Measurements from ENCODE around the gene ELOVL2.

The ELOVL2 gene

GRCh38 chr6:11058406-11058805 is 14.3 kb upstream of the ELOVL2 start:
- no peak for DNase-seq (ENCODE audit: low read depth, low spot score)

DNA sequence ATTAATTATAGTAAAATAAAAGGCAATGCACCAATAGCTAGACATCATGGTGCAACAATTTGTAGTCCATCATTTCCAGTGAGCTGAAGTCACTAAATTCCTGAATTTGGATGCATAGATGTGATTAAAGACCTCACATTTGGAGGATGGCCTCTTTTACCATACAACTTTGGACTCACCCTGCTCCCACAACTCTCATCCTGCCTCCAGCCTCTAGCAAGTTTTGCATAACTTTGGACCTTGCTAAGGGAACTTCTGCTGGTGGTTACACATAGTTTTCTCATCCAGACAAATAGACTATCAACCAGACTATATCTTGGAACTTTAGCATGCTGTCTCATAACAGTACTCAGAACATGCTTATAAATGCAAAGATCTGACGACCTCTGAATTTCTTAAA is 12.8 kb upstream of the ELOVL2 start:
- DNase-seq (ENCODE audit: low read depth, low spot score): no peak

GRCh38 chr6:11055127-11055627 is 11.1 kb upstream of the ELOVL2 start:
- no peak for DNase-seq (ENCODE audit: low read depth, low spot score)

DNA sequence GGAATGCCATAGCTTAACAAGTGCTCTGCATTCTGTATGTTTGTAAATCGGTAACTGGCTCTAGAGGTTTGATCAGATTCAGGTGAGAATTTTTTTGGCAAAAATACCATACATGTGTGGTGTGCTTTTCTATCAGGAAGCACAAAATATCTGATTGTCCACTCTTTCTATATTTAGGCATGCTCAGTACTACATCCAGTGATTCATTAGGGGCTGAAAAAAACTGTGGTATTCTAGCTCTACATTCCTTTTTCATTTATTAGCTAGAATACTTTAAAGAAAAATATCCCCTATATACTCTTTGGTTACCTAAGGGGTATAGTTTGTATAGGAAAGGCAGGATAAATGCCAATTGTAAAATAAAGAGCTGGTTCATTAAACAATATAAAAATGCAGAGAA is 10.6 kb upstream of the ELOVL2 start:
- no peak for DNase-seq (ENCODE audit: low read depth, low spot score)

- DNase-seq (ENCODE audit: low read depth, low spot score): no peak
Measured at GRCh38 chr6:11053307-11053706, 9.2 kb upstream of the ELOVL2 start.

GRCh38 chr6:11050731-11051130 is 6.6 kb upstream of the ELOVL2 start:
- no peak for DNase-seq (ENCODE audit: low read depth, low spot score)

GRCh38 chr6:11044712-11045167 is 635 bp upstream of the ELOVL2 start:
- no peak for DNase-seq (ENCODE audit: low read depth, low spot score)

DNA sequence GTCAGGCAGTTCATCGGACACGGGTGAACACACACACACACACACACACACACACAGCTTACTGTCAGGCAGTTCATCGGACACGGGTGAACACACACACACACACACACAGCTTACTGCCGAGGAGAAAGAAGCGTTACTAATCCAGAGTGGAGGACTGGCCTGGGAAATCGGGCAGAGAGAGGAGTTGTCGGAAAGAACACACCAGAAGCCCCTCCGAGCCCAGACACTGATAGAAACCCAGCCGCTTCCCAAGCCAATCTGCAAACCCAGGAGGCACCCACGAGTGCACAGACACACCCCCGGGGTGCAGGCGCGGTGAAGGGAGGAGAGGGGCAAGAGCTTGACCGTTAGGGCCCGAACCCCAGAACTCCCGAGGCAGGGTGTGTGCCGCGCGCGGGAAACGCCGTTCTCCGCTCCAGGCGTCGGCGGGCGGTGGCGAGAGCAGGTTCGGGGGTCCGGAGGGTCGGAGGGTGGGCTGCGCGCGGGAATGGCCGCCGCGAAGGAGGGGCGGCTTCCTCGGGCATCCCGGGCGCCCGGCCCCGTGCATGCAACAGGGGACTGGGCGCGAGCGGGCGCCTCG is 636 bp downstream of the ELOVL2 start:
- DNase-seq (ENCODE audit: low read depth, low spot score): no peak

- no peak for DNase-seq (ENCODE audit: low read depth, low spot score)
Measured at GRCh38 chr6:11042750-11043377, 1.2 kb downstream of the ELOVL2 start.

DNA sequence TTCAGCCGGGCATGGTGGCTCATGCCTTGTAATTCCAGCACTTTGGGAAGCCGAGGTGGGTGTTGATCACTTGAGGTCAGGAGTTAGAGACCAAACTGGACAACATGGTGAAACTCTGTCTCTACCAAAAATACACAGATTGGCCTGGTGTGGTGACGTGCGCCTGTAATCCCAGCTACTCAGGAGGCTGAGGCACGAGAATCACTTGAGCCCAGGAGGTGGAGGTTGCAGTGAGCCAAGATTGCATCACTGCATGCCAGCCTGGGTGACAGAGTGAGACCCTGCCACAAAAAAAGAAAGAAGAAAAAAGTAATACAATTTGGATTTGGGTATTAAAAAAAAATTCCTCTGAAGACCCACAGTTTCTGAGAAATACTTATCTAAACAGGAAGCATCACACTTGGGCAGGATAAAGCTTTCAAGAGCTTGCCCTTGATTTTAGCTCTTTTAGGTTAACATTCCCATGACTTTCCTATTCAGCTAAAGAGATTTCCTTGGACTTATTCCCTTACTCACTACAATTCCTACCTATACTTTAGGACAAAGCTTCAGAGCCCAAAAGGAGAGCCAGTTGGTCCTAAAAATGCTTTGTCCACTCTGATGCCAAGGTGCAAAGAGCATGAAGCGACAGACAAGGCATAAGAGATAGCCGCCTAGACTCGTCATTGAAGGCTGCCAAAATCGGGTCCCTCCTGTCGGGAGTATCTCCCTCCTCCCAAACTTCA is 1.9 kb downstream of the ELOVL2 start:
- DNase-seq (ENCODE audit: low read depth, low spot score): no peak

- no peak for DNase-seq (ENCODE audit: low read depth, low spot score)
Measured at GRCh38 chr6:11040134-11040533, 4.0 kb downstream of the ELOVL2 start.

DNA sequence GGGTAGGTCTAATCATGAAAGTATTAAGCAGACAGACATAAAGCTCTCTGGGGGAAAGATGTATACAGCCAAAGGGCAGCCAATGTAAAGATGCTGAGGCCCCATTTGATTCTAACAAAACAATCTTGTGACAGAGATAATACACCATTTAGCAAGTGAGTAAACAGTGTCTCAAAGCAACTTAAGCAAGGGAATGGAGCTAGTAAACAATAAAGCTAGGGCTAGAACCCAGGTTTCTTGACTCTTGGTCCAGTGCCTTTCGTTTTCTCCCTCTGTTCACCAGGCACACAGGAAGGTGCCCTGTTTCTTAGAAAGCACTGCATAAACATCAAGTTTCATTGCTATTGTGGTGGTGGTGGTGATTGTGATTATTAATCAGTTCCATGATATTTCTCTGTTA is 5.1 kb downstream of the ELOVL2 start:
- no peak for DNase-seq (ENCODE audit: low read depth, low spot score)

GRCh38 chr6:11036977-11037430 is 7.1 kb downstream of the ELOVL2 start:
- no peak for DNase-seq (ENCODE audit: low read depth, low spot score)

GRCh38 chr6:11036351-11036740 is 7.8 kb downstream of the ELOVL2 start:
- no peak for DNase-seq (ENCODE audit: low read depth, low spot score)

DNA sequence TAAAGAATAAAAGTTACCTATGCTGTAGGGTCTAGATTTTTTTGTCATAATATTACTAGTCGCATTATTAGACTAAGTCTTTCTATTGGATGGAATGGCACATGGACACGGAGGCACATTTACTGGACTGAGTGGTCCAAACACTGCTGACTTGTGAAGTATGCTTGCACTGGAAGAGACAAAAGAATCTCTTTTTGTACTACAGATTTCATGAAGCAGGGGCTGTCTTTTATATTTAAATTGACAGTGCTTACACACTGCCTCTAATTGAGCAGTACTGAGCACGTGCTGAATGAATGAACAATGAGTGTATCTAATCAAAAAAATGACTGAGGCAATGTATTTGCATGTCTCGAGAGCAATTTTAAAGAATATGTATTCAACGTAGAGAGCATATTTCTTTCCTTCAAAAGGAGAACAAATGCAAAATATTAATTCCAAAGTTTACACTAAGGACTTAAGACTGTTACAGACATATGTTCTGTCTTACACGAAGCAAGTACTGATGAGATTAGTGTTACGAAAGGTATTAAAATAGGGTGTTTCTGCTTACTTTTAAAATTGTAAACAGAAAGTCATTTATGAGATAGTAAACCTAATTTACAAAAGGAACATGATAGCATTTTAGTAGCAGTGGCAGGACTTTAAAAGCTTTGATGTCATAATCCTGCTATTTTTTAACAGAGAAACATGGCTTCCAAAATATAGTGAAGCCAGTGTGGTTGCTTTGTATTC is 8.3 kb downstream of the ELOVL2 start:
- DNase-seq (ENCODE audit: low read depth, low spot score): no peak

DNA sequence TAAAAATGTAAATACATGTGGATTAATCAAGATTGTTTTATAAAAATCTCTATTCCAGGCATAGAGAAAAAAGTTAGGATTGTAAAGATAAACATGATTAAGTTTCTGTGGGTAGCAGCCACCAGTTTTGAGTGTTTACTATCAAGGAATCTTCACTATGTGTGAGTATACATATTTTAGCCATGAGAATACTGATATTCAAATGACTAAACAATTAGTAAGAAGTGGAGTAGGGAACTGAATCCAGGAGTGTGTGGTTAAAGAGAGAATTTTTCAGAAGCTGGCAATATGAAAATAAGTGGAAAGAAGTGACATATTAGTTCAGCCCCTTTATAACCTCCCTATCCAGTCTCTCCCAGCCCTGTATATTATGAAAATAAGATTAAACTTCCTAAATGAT is 10.3 kb downstream of the ELOVL2 start:
- DNase-seq (ENCODE audit: low read depth, low spot score): no peak

GRCh38 chr6:11030904-11031303 is 13.2 kb downstream of the ELOVL2 start:
- DNase-seq (ENCODE audit: low read depth, low spot score): no peak

DNA sequence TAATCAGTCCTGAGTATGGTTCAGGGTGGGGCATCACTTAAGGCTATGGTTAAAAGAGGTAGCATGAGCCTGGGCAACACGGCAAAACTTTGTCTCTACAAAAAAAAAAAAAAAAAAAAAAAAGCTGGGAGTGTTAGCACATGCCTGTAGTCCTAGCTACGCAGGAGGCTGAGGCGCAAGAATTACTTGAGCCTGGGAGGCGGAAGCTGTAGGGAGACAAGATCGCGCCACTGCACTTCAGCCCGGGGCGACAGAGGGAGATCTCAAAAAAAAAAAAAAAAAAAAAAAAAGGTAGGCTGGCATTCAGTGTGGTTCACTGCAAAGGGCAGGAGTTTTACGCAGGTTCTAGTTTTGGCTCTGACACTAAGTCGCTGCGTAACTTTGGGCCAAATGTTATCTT is 15.1 kb downstream of the ELOVL2 start:
- no peak for DNase-seq (ENCODE audit: low read depth, low spot score)

GRCh38 chr6:11027565-11028110 is 16.5 kb downstream of the ELOVL2 start:
- no peak for DNase-seq (ENCODE audit: low read depth, low spot score)

DNA sequence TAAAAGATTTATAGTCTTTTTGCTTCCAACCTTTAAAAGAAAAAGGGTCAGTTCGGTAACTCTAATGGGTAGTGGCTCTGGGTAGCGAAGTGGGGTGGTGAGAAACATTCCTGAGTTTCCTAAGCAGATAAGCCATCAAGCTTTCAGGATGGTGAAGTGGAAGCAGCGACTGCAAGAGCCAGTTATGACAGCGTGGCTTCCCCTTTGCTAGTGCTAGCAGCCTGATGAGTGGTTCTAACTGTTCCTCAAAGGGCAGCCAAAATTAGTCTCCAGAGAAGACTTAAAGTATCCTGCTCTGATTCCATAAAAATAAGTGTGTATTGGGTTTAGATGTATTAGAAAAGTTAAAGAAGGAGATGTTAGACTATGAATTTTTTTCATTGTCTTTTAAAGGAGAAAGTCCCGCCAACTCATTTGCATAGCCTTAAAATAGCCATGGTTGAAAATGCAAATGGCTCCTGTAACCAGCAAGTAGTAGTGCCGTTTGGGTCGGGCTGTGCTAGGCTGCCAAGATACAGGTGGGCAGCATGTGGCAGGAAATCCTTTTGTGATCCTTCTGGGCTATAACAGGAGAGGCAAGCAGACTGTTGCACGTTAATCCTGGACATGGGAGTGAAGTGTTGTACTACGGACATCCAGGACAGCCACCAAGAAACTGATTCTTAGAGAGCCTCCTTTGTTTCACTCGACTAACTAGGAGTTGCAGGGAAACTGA is 18.0 kb downstream of the ELOVL2 start:
- DNase-seq (ENCODE audit: low read depth, low spot score): no peak

DNA sequence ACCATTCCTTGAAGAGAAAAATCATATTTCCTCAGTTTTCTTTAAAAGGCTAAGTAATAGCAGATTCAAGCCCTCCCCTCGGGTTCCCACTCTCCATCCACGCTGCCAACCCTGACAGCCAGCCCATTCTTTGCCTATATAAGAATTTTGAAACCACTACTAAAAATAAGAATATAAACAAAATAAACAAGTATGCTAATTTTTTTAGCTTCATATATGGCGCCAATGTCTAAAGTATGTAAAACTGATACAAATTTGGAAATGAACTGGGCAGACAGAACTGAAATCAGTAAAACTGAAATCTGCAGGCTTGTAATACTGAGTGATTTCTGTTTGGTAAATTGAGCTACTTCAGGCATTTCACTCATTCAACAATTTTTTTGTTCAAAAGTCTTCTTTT is 19.0 kb downstream of the ELOVL2 start:
- DNase-seq (ENCODE audit: low read depth, low spot score): no peak
